PC-9 (cell line): ENCODE results near the gene DGAT2L6. TPM values are rescaled to one million over a fixed set of nuclear protein-coding genes. Genes with fewer than 3 reads are reported as not detected.

Experiments used
- BruUV-seq: library from RNA; stranded (reverse); fragments of 400-500 nt; replicated peaks from 2 replicates; lab custom pipeline; 2021; lab: Mats Ljungman, UMichigan
- CTCF ChIA-PET: fragments of 300-600 bp; sonication (Branson Sonifier 250); formaldehyde crosslinking; loops from one replicate; lab custom pipeline; 2022; ENCODE audit warnings: antibody characterized with exemption; lab: Charles Lee
- POLR2A ChIA-PET: fragments of 300-600 bp; sonication (Branson Sonifier 250); formaldehyde crosslinking; loops from one replicate; lab custom pipeline; 2022; ENCODE audit warnings: antibody characterized with exemption; ENCODE audit not compliant: unreplicated experiment; lab: Charles Lee
- DNase-seq, 2 experiments: peaks; one replicate each; pipeline versions ENCODE4 v3.0.0 to v3.0.0-alpha.2; 2015 to 2022; ENCODE audit warnings: mixed read lengths in 1 of 2
- H2AFZ ChIP-seq: fragments of 200-600 bp; sonication (generic); 2 replicates; pipeline ENCODE4 v1.8.1; 2017; ENCODE audit warnings: antibody characterized with exemption
- H3F3A ChIP-seq: fragments of 200-600 bp; sonication (generic); 2 replicates; pipeline ENCODE4 v1.8.1; 2017; ENCODE audit warnings: antibody characterized with exemption, mild to moderate bottlenecking, low read depth; ENCODE audit not compliant: insufficient read depth
- H3K27ac ChIP-seq: fragments of 200-600 bp; sonication (generic); 2 replicates; pipeline ENCODE4 v1.6.1; 2016; ENCODE audit warnings: mixed run types
- H3K27me3 ChIP-seq: fragments of 200-600 bp; sonication (generic); 2 replicates; pipeline ENCODE4 v1.6.1; 2016; ENCODE audit warnings: low read depth, mixed run types; ENCODE audit not compliant: insufficient read depth
- H3K36me3 ChIP-seq: fragments of 200-600 bp; sonication (generic); 2 replicates; pipeline ENCODE4 v1.6.1; 2016; ENCODE audit warnings: low read depth, mixed run types
- H3K4me1 ChIP-seq: fragments of 200-600 bp; sonication (generic); replicated peaks from 2 replicates; pipeline ENCODE4 v1.6.1; 2016; ENCODE audit warnings: mixed run types; ENCODE audit not compliant: insufficient read depth
- H3K4me2 ChIP-seq: fragments of 200-600 bp; sonication (generic); 2 replicates; pipeline ENCODE4 v1.6.1; 2017; ENCODE audit warnings: mixed run types
- H3K4me3 ChIP-seq: fragments of 200-600 bp; sonication (generic); 2 replicates; pipeline ENCODE4 v1.6.1; 2016; ENCODE audit warnings: mixed run types
- H3K79me2 ChIP-seq: fragments of 200-600 bp; sonication (generic); 2 replicates; pipeline ENCODE4 v1.6.1; 2017; ENCODE audit warnings: low read depth, mixed run types
- H3K9me2 ChIP-seq: fragments of 200-600 bp; sonication (generic); 2 replicates; pipeline ENCODE4 v1.8.1; 2017; ENCODE audit warnings: mild to moderate bottlenecking; ENCODE audit not compliant: insufficient read depth
- H3K9me3 ChIP-seq: fragments of 200-600 bp; sonication (generic); 2 replicates; pipeline ENCODE4 v1.8.1; 2016; ENCODE audit warnings: low read depth; ENCODE audit not compliant: insufficient read depth
- H4K20me1 ChIP-seq: fragments of 200-600 bp; sonication (generic); 2 replicates; pipeline ENCODE4 v1.8.1; 2017; ENCODE audit not compliant: insufficient read depth
- CTCF ChIP-seq: fragments of 200-600 bp; sonication (generic); conservative IDR thresholded peaks from 2 replicates; pipeline ENCODE4 v1.6.1; 2017; ENCODE audit warnings: mixed run types, antibody characterized with exemption, mild to moderate bottlenecking, moderate library complexity
- EZH2 ChIP-seq: fragments of 200-600 bp; sonication (generic); IDR thresholded peaks from 2 replicates; pipeline ENCODE4 v1.8.0; 2017; ENCODE audit warnings: antibody characterized with exemption, low read depth
- intact Hi-C: fragments of 100-400 bp; cut with micrococcal nuclease; formaldehyde crosslinking; loops from one replicate; pipeline ENCODE4 v1.10.0; 2022; ENCODE audit not compliant: unreplicated experiment
- total RNA-seq: library from RNA; stranded (reverse); gene quantifications from 2 replicates; pipeline ENCODE4 v1.2.3, GENCODE V29; 2021

DGAT2L6 gene
- total RNA-seq, 1 experiment from 2014 or later: not detected

DNA sequence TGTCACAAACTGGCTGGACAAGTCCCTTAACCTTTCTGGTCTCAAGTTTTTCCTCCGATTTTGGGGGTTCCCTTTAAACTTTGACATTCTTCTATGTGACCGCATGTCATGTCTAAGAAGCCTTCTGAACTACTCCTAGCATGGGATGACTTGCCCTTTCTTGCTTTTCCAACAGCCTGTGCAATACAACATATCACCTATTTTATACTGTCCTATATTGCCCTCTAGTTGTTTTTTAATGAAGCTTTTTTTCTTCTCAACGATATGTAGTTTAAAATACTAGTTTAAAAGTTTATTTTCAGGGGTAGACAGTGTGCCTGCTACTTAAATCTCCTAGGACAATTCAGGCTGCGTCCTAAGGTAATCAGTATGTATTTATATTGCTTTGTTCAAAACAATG, 45.1 kb upstream of the DGAT2L6 start:
- H3K9me2 ChIP-seq: no peaks in the 10 kb centered on the region
- H3K79me2 ChIP-seq: peaks cover 18% of the 10 kb centered on the region
- intact Hi-C loops: loop anchor here (2.0 kb wide), 2 partner anchors 131 to 159 kb away; partner anchors contain the start of gene KIF4A
- BruUV-seq: no TSS peak
- no peak overlapping the region for H3K27ac ChIP-seq
- no peaks in the 10 kb centered on the region for H3K27me3 ChIP-seq
- no peak for DNase-seq
- POLR2A ChIA-PET: interaction anchor here (0.6 kb wide), 1 partner anchor 294 kb away, joined by 4 read pairs; no protein-coding TSS in a partner anchor
- H2AFZ ChIP-seq: peak overlapping the region; percentile 98
- no peaks in the 10 kb centered on the region for H3K36me3 ChIP-seq
- H3K4me3 ChIP-seq: peak overlapping the region; percentile 99; the same call in 1 of the 2 replicates
- TF ChIP-seq CTCF: 0 out of 2 replicates have a peak, but pooled peaks have one; percentile 16
- TF ChIP-seq EZH2: no peak
- no peaks in the 10 kb centered on the region for H4K20me1 ChIP-seq
- H3K4me2 ChIP-seq: peak overlapping the region; percentile 95
- no peaks in the 10 kb centered on the region for H3K9me3 ChIP-seq
- peaks cover 20% of the 10 kb centered on the region for H3K4me1 ChIP-seq
- peaks cover 8% of the 10 kb centered on the region; the same call in 1 of the 2 replicates for H3F3A ChIP-seq
- CTCF ChIA-PET: interaction anchor here (0.5 kb wide), 1 partner anchor 130 kb away, joined by 3 read pairs; no protein-coding TSS in a partner anchor

DNA sequence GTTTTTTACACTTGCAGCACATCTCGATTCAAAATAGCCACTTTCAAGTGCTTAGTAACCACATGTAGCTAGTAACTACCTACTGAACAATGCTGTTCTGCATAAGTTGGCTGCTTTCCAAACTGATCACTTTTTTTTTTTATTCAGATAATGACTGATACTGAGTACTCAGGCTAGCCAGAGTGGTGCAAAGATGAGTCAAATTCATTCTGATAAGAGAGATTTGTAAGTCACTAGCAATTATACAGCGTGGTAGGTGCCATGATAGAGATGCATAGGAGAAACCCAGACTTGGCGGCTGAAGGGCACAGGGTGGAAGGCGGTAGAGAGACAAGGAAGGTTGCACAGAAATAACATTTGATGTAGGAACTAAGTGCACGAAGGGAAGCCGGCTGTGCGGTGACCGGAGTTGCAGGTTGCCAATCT, 44.4 kb upstream of the DGAT2L6 start:
- no peaks in the 10 kb centered on the region for H3K9me3 ChIP-seq
- no peaks in the 10 kb centered on the region for H4K20me1 ChIP-seq
- H3K36me3 ChIP-seq: no peaks in the 10 kb centered on the region
- peak overlapping the region; percentile 74 for H3K27ac ChIP-seq
- H3K4me2 ChIP-seq: peak overlapping the region; percentile 95
- intact Hi-C loops: loop anchor here (2.0 kb wide), 2 partner anchors 130 to 158 kb away; partner anchors contain the start of gene KIF4A
- H3K4me3 ChIP-seq: peak overlapping the region; percentile 99
- CTCF ChIA-PET: interaction anchor here (0.5 to 1.6 kb wide), 17 partner anchors 17 to 1897 kb away, joined by 3 to 26 read pairs (median 5); partner anchors contain the start of genes EFNB1 and PDZD11
- peaks cover 8% of the 10 kb centered on the region; the same call in 1 of the 2 replicates for H3F3A ChIP-seq
- H3K79me2 ChIP-seq: peaks cover 18% of the 10 kb centered on the region
- H2AFZ ChIP-seq: peak overlapping the region; percentile 98
- no TSS peak for BruUV-seq
- POLR2A ChIA-PET: interaction anchor here (0.6 to 0.7 kb wide), 3 partner anchors 120 to 925 kb away, joined by 3 to 5 read pairs (median 4); no protein-coding TSS in a partner anchor
- no peak for DNase-seq
- TF ChIP-seq CTCF: no peak
- no peak for TF ChIP-seq EZH2
- no peaks in the 10 kb centered on the region for H3K27me3 ChIP-seq
- peaks cover 20% of the 10 kb centered on the region for H3K4me1 ChIP-seq
- no peaks in the 10 kb centered on the region for H3K9me2 ChIP-seq

GRCh38 chrX:70133303-70134115, 43.8 kb upstream of the DGAT2L6 start, which contains the start of gene IGBP1:
IGBP1 (plus strand) TSS chrX:70133447; CDS start chrX:70133948, 501 bp downstream.
- TF ChIP-seq CTCF (peak; percentile 70), EZH2 (no peak)
- H3K27me3 ChIP-seq: no peaks in the 10 kb centered on the region
- H3K4me2 ChIP-seq: peak within 1 kb of the TSS; percentile 95
- POLR2A ChIA-PET: interaction anchor here (0.6 to 1.0 kb wide), 4 partner anchors 87 to 925 kb away, joined by 3 to 5 read pairs (median 4); no protein-coding TSS in a partner anchor
- CTCF ChIA-PET: interaction anchor here (0.6 to 1.6 kb wide), 17 partner anchors 16 to 1898 kb away, joined by 3 to 26 read pairs (median 5); partner anchors contain the start of genes EFNB1 and PDZD11
- H3K4me1 ChIP-seq: peaks cover 20% of the 10 kb centered on the region
- H3F3A ChIP-seq: peaks cover 8% of the 10 kb centered on the region; the same call in 1 of the 2 replicates
- peak within 1 kb of the TSS; percentile 99 for H3K4me3 ChIP-seq
- no peaks in the 10 kb centered on the region for H4K20me1 ChIP-seq
- peak; percentile 78 to 88 for DNase-seq
- H2AFZ ChIP-seq: peak within 1 kb of the TSS; percentile 98
- H3K27ac ChIP-seq: peak within 1 kb of the TSS; percentile 74
- H3K9me2 ChIP-seq: no peaks in the 10 kb centered on the region
- H3K9me3 ChIP-seq: no peaks in the 10 kb centered on the region
- H3K79me2 ChIP-seq: peaks cover 18% of the 10 kb centered on the region
- TSS peak; percentile 52 for BruUV-seq
- H3K36me3 ChIP-seq: no peaks in the 10 kb centered on the region
- intact Hi-C loops: loop anchor here (2.0 kb wide), 2 partner anchors 129 to 157 kb away; partner anchors contain the start of gene KIF4A
